DOHH2 (cell line): ENCODE data around the gene SLC25A13.
"Not testable (repeated sequence)": the region's sequence is repeated elsewhere in the genome, so short reads cannot be mapped to it uniquely, and the experiment has no call there.

Source experiments
- H3F3A ChIP-seq: fragments of 200-600 bp; sonication (generic), shearing (Covaris generic); 2 replicates; pipeline ENCODE4 v1.6.0; 2016; ENCODE audit warnings: antibody characterized with exemption, mild to moderate bottlenecking; ENCODE audit not compliant: control insufficient read depth, insufficient read depth
- H3K27ac ChIP-seq: fragments of 200-600 bp; sonication (generic); 2 replicates; pipeline ENCODE4 v1.5.1; 2014; ENCODE audit warnings: low read depth, mild to moderate bottlenecking, low read length, moderate library complexity
- H3K27me3 ChIP-seq: fragments of 200-600 bp; sonication (generic); 2 replicates; pipeline ENCODE4 v1.6.1; 2014; ENCODE audit warnings: mild to moderate bottlenecking, low read length, mixed read lengths; ENCODE audit not compliant: control insufficient read depth
- H3K36me3 ChIP-seq: fragments of 200-600 bp; sonication (generic); 2 replicates; pipeline ENCODE4 v1.6.1; 2014; ENCODE audit warnings: mild to moderate bottlenecking, low read length, moderate library complexity, mixed read lengths; ENCODE audit not compliant: control insufficient read depth
- H3K4me1 ChIP-seq: fragments of 200-600 bp; sonication (generic); 2 replicates; pipeline ENCODE4 v1.6.1; 2014; ENCODE audit warnings: mild to moderate bottlenecking, low read length, mixed read lengths; ENCODE audit not compliant: control insufficient read depth
- H3K4me2 ChIP-seq: fragments of 200-600 bp; sonication (generic); 2 replicates; pipeline ENCODE4 v1.6.0; 2014; ENCODE audit warnings: mild to moderate bottlenecking, low read length, moderate library complexity
- H3K4me3 ChIP-seq: fragments of 200-600 bp; sonication (generic); 2 replicates; pipeline ENCODE4 v1.5.1; 2014; ENCODE audit warnings: mild to moderate bottlenecking, low read length, mixed read lengths
- H3K79me2 ChIP-seq: fragments of 200-600 bp; sonication (generic); 2 replicates; pipeline ENCODE4 v1.6.1; 2014; ENCODE audit warnings: mild to moderate bottlenecking, low read length, mixed read lengths; ENCODE audit not compliant: control insufficient read depth
- H3K9me2 ChIP-seq: fragments of 200-600 bp; sonication (generic); replicated peaks from 2 replicates; pipeline ENCODE4 v1.6.1; 2014; ENCODE audit warnings: mild to moderate bottlenecking, low read length, mixed read lengths; ENCODE audit not compliant: control insufficient read depth
- H3K9me3 ChIP-seq: fragments of 200-600 bp; sonication (generic); 2 replicates; pipeline ENCODE4 v1.6.1; 2014; ENCODE audit warnings: antibody characterized with exemption, low read length, mixed read lengths; ENCODE audit not compliant: control insufficient read depth, insufficient read depth
- H4K20me1 ChIP-seq: fragments of 200-600 bp; sonication (generic); 2 replicates; pipeline ENCODE4 v1.6.0; 2014; ENCODE audit warnings: low read depth, mild to moderate bottlenecking, antibody characterized with exemption, low read length, moderate library complexity; ENCODE audit not compliant: control insufficient read depth, insufficient read depth
- CTCF ChIP-seq: fragments of 200-600 bp; sonication (generic); IDR thresholded peaks from one replicate; pipeline ENCODE4 v1.5.1; 2014; ENCODE audit warnings: antibody characterized with exemption, mild to moderate bottlenecking, low read depth, low read length; ENCODE audit not compliant: poor library complexity, severe bottlenecking
- EZH2phosphoT487 ChIP-seq: fragments of 200-600 bp; sonication (generic); IDR thresholded peaks from 2 replicates; pipeline ENCODE4 v1.6.1; 2017; ENCODE audit warnings: borderline replicate concordance, mild to moderate bottlenecking, antibody characterized with exemption, low read length, moderate library complexity, mixed read lengths

The SLC25A13 gene

GRCh38 chr7:96167424-96167823 lies 154.5 kb downstream of the SLC25A13 start:
- no peaks in the 10 kb centered on the region for H3K9me3 ChIP-seq
- H3K4me2 ChIP-seq = no peak overlapping the region
- peaks cover 3% of the 10 kb centered on the region; the same call in 1 of the 2 replicates for H3K4me1 ChIP-seq
- no peaks in the 10 kb centered on the region for H4K20me1 ChIP-seq
- no peaks in the 10 kb centered on the region for H3F3A ChIP-seq
- no peaks in the 10 kb centered on the region for H3K36me3 ChIP-seq
- no peaks in the 10 kb centered on the region for H3K27me3 ChIP-seq
- no peak overlapping the region for H3K27ac ChIP-seq
- no peaks in the 10 kb centered on the region for H3K9me2 ChIP-seq
- H3K79me2 ChIP-seq = no peaks in the 10 kb centered on the region
- TF ChIP-seq CTCF (no peak), EZH2phosphoT487 (no peak)
- H3K4me3 ChIP-seq = no peak overlapping the region

- Histone ChIP-seq H3K27me3 (no peaks in the 10 kb centered on the region), H3K79me2 (no peaks in the 10 kb centered on the region), H3K4me3 (no peak overlapping the region), H3K9me2 (no peaks in the 10 kb centered on the region), H4K20me1 (no peaks in the 10 kb centered on the region), H3F3A (no peaks in the 10 kb centered on the region), H3K27ac (no peak overlapping the region), H3K36me3 (no peaks in the 10 kb centered on the region), H3K4me2 (no peak overlapping the region), H3K4me1 (no peaks in the 10 kb centered on the region), H3K9me3 (no peaks in the 10 kb centered on the region)
- TF ChIP-seq CTCF (no peak), EZH2phosphoT487 (no peak)
Observed at GRCh38 chr7:96161897-96162296, 160.0 kb downstream of the SLC25A13 start.

GRCh38 chr7:96157856-96158255 lies 164.0 kb downstream of the SLC25A13 start:
- Histone ChIP-seq H3F3A (no peaks in the 10 kb centered on the region), H3K9me2 (no peaks in the 10 kb centered on the region), H3K36me3 (no peaks in the 10 kb centered on the region), H3K4me3 (no peak overlapping the region), H3K27ac (no peak overlapping the region), H4K20me1 (no peaks in the 10 kb centered on the region), H3K4me2 (no peak overlapping the region), H3K4me1 (no peaks in the 10 kb centered on the region), H3K27me3 (no peaks in the 10 kb centered on the region), H3K79me2 (no peaks in the 10 kb centered on the region), H3K9me3 (no peaks in the 10 kb centered on the region)
- TF ChIP-seq EZH2phosphoT487 (no peak), CTCF (no peak)

GRCh38 chr7:96154506-96154905 lies 167.4 kb downstream of the SLC25A13 start:
- not testable (repeated sequence) for H3K27me3 ChIP-seq, H3K9me3 ChIP-seq, H3K36me3 ChIP-seq, H3K9me2 ChIP-seq, H3K4me1 ChIP-seq, H3K79me2 ChIP-seq, H3K4me2 ChIP-seq, H3K27ac ChIP-seq, H4K20me1 ChIP-seq, H3F3A ChIP-seq, H3K4me3 ChIP-seq
